GM23338 (cell line): Measurements from ENCODE around the gene MAOB. TPM values are rescaled to one million over a fixed set of nuclear protein-coding genes. Genes with fewer than 3 reads are reported as not detected.

Source experiments
- ATAC-seq: fragments of 200-7000 bp; cut with Tn5 transposase; 3 replicates; pipeline ENCODE4 v1.9.1; 2020
- DNase-seq: peaks from one replicate; pipeline ENCODE4 v3.0.0-alpha.2; 2015; ENCODE audit warnings: low spot score
- H2AFZ ChIP-seq: fragments of 200-600 bp; sonication (generic); 2 replicates; pipeline ENCODE4 v1.8.0; 2016; ENCODE audit warnings: antibody characterized with exemption, mild to moderate bottlenecking, moderate library complexity
- H3F3A ChIP-seq: fragments of 200-600 bp; sonication (generic); replicated peaks from 2 replicates; pipeline ENCODE4 v1.8.0; 2017; ENCODE audit warnings: antibody characterized with exemption, mixed run types, low read depth
- H3K27ac ChIP-seq: fragments of 200-600 bp; sonication (generic); 2 replicates; pipeline ENCODE4 v1.6.1; 2016; ENCODE audit warnings: low read depth
- H3K27me3 ChIP-seq: fragments of 200-600 bp; sonication (generic); 2 replicates; pipeline ENCODE4 v1.8.0; 2016; ENCODE audit warnings: mild to moderate bottlenecking, mixed run types, moderate library complexity; ENCODE audit not compliant: insufficient read depth
- H3K36me3 ChIP-seq: fragments of 200-600 bp; sonication (generic); 2 replicates; pipeline ENCODE4 v1.8.0; 2016; ENCODE audit warnings: mild to moderate bottlenecking; ENCODE audit not compliant: insufficient read depth
- H3K4me1 ChIP-seq: fragments of 200-600 bp; sonication (generic); 2 replicates; pipeline ENCODE4 v1.8.0; 2016; ENCODE audit warnings: mild to moderate bottlenecking, moderate library complexity; ENCODE audit not compliant: insufficient read depth
- H3K4me2 ChIP-seq: fragments of 200-600 bp; sonication (generic); 2 replicates; pipeline ENCODE4 v1.7.1; 2017; ENCODE audit warnings: mixed run types
- H3K4me3 ChIP-seq: fragments of 200-600 bp; sonication (generic); 2 replicates; pipeline ENCODE4 v1.6.1; 2016; ENCODE audit warnings: mixed run types
- H3K79me2 ChIP-seq: fragments of 200-600 bp; sonication (generic); replicated peaks from 2 replicates; pipeline ENCODE4 v1.8.0; 2017; ENCODE audit warnings: mild to moderate bottlenecking; ENCODE audit not compliant: insufficient read depth
- H3K9me2 ChIP-seq: fragments of 200-600 bp; sonication (generic); 2 replicates; pipeline ENCODE4 v1.8.0; 2017; ENCODE audit not compliant: insufficient read depth
- H4K20me1 ChIP-seq: fragments of 200-600 bp; sonication (generic); replicated peaks from 2 replicates; pipeline ENCODE4 v1.8.0; 2017; ENCODE audit warnings: mild to moderate bottlenecking; ENCODE audit not compliant: insufficient read depth
- H3K27ac Mint-ChIP-seq: 2 replicates; pipeline ENCODE4 v1.8.0; 2020; ENCODE audit warnings: inconsistent platforms, mild to moderate bottlenecking, moderate library complexity, mixed read lengths
- H3K27me3 Mint-ChIP-seq: 3 replicates; pipeline ENCODE4 v1.8.0; 2022; ENCODE audit warnings: low read depth, mild to moderate bottlenecking, moderate library complexity, mixed read lengths, inconsistent platforms; ENCODE audit not compliant: insufficient read depth, poor library complexity
- H3K36me3 Mint-ChIP-seq: 3 replicates; pipeline ENCODE4 v1.8.0; 2021; ENCODE audit warnings: low read depth, mild to moderate bottlenecking, inconsistent platforms, moderate library complexity, mixed read lengths
- H3K4me1 Mint-ChIP-seq: 3 replicates; pipeline ENCODE4 v1.8.0; 2020; ENCODE audit warnings: mild to moderate bottlenecking, inconsistent platforms, mixed read lengths
- H3K4me3 Mint-ChIP-seq: 3 replicates; pipeline ENCODE4 v1.8.0; 2021; ENCODE audit warnings: moderate library complexity, mild to moderate bottlenecking, inconsistent platforms, mixed read lengths
- H3K9me3 Mint-ChIP-seq: 3 replicates; pipeline ENCODE4 v1.8.0; 2020; ENCODE audit warnings: moderate library complexity, mild to moderate bottlenecking, inconsistent platforms, mixed read lengths
- CREB1 ChIP-seq: fragments of 250-450 bp; sonication (Bioruptor Pico); IDR thresholded peaks from 2 replicates; pipeline ENCODE4 v1.5.0; 2020; ENCODE audit warnings: low read depth, mild to moderate bottlenecking, moderate library complexity
- EZH2 ChIP-seq: fragments of 200-600 bp; sonication (generic); IDR thresholded peaks from one replicate; pipeline ENCODE4 v1.8.0; 2017; ENCODE audit warnings: antibody characterized with exemption, mild to moderate bottlenecking, low read depth; ENCODE audit not compliant: unreplicated experiment
- EZH2phosphoT487 ChIP-seq: fragments of 200-600 bp; sonication (generic); IDR thresholded peaks from one replicate; pipeline ENCODE4 v1.8.1; 2018; ENCODE audit warnings: antibody characterized with exemption; ENCODE audit not compliant: unreplicated experiment
- JUNB ChIP-seq: IDR thresholded peaks from one replicate; pipeline ENCODE4 v1.6.1; 2016; ENCODE audit warnings: antibody characterized with exemption; ENCODE audit not compliant: unreplicated experiment
- NANOG ChIP-seq: IDR thresholded peaks from 2 replicates; pipeline ENCODE4 v1.6.1; 2016; ENCODE audit warnings: antibody characterized with exemption, borderline replicate concordance
- STAT1 ChIP-seq: IDR thresholded peaks from one replicate; pipeline ENCODE4 v1.6.1; 2016; ENCODE audit warnings: antibody characterized with exemption; ENCODE audit not compliant: unreplicated experiment
- ZNF331 ChIP-seq: fragments of 250-450 bp; sonication (Bioruptor Pico); IDR thresholded peaks from 2 replicates; pipeline ENCODE4 v1.5.0; 2020; ENCODE audit warnings: low read depth, mild to moderate bottlenecking, moderate library complexity
- polyA plus RNA-seq: library from polyadenylated mRNA; unstranded; fragments of >200 nt; fragmentation: Nextera tagmentation; extraction: Ambion mirVana; gene quantifications from 2 replicates; pipeline ENCODE4 v1.2.1, GENCODE V29; 2016
- total RNA-seq: library from RNA; depleted of rRNA; stranded (reverse); fragments of >200 nt; shearing (Covaris generic); gene quantifications from 2 replicates; pipeline ENCODE4 v1.2.3, GENCODE V29; 2014
- TF ChIP-seq, protein P1 (sequence below), 2 experiments: fragments of 200-600 bp in 1 of 2; sonication (generic) in 1 of 2; conservative IDR thresholded peaks; 2 replicates each; pipeline versions ENCODE4 v1.5.1 to v1.6.1; 2016 to 2017; ENCODE audit warnings: antibody characterized with exemption in 2 of 2, low read depth in 2 of 2, mild to moderate bottlenecking in 2 of 2, moderate library complexity in 1 of 2
- TF ChIP-seq, protein P2 (sequence below): fragments of 250-450 bp; sonication (Bioruptor Pico); IDR thresholded peaks from 2 replicates; pipeline ENCODE4 v1.5.0; 2020; ENCODE audit warnings: mild to moderate bottlenecking, moderate library complexity

The MAOB gene
- total and polyA plus RNA-seq, 2 experiments from 2014 or later = 1.0 to 1.3 TPM

DNA sequence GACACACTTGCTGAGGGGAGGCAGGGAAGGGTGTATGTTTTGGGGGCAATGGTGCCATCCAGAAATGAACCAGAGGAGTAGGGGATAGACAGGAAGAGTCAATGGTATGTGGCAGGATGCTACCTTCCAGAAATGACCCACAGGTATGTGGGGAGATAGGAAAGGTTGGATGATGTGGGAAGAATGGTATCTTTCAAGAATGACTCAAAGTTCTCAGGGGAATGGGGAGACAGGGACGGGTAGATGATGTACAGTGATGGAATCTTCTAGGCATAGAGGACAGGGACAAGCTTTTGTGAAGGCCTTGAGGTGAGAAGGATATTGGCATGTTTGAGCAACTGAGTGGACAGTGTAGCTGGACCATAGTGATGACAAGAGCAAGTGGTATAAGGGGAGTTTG, 161.3 kb downstream of the MAOB start:
- Mint-ChIP-seq H3K27ac (no peak overlapping the region), H3K9me3 (no peaks in the 10 kb centered on the region; the same call in 2 of the 3 replicates), H3K36me3 (no peaks in the 10 kb centered on the region; the same call in 2 of the 3 replicates), H3K4me3 (no peak overlapping the region), H3K4me1 (no peaks in the 10 kb centered on the region), H3K27me3 (no peaks in the 10 kb centered on the region)
- no peaks in the 10 kb centered on the region for H3K27me3 ChIP-seq
- TF ChIP-seq EZH2phosphoT487 (no peak), ZNF331 (CRISPR knock-in tag) (no peak), EZH2 (no peak), CREB1 (CRISPR knock-in tag) (no peak), STAT1 (no peak), JUNB (no peak), NANOG (no peak)
- TF ChIP-seq, protein P1, sequence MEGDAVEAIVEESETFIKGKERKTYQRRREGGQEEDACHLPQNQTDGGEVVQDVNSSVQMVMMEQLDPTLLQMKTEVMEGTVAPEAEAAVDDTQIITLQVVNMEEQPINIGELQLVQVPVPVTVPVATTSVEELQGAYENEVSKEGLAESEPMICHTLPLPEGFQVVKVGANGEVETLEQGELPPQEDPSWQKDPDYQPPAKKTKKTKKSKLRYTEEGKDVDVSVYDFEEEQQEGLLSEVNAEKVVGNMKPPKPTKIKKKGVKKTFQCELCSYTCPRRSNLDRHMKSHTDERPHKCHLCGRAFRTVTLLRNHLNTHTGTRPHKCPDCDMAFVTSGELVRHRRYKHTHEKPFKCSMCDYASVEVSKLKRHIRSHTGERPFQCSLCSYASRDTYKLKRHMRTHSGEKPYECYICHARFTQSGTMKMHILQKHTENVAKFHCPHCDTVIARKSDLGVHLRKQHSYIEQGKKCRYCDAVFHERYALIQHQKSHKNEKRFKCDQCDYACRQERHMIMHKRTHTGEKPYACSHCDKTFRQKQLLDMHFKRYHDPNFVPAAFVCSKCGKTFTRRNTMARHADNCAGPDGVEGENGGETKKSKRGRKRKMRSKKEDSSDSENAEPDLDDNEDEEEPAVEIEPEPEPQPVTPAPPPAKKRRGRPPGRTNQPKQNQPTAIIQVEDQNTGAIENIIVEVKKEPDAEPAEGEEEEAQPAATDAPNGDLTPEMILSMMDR (conservative IDR thresholded peaks at IDR 0.05; ENCODE audit: low read depth in 2 of 2) = no peak
- TF ChIP-seq, protein P2, sequence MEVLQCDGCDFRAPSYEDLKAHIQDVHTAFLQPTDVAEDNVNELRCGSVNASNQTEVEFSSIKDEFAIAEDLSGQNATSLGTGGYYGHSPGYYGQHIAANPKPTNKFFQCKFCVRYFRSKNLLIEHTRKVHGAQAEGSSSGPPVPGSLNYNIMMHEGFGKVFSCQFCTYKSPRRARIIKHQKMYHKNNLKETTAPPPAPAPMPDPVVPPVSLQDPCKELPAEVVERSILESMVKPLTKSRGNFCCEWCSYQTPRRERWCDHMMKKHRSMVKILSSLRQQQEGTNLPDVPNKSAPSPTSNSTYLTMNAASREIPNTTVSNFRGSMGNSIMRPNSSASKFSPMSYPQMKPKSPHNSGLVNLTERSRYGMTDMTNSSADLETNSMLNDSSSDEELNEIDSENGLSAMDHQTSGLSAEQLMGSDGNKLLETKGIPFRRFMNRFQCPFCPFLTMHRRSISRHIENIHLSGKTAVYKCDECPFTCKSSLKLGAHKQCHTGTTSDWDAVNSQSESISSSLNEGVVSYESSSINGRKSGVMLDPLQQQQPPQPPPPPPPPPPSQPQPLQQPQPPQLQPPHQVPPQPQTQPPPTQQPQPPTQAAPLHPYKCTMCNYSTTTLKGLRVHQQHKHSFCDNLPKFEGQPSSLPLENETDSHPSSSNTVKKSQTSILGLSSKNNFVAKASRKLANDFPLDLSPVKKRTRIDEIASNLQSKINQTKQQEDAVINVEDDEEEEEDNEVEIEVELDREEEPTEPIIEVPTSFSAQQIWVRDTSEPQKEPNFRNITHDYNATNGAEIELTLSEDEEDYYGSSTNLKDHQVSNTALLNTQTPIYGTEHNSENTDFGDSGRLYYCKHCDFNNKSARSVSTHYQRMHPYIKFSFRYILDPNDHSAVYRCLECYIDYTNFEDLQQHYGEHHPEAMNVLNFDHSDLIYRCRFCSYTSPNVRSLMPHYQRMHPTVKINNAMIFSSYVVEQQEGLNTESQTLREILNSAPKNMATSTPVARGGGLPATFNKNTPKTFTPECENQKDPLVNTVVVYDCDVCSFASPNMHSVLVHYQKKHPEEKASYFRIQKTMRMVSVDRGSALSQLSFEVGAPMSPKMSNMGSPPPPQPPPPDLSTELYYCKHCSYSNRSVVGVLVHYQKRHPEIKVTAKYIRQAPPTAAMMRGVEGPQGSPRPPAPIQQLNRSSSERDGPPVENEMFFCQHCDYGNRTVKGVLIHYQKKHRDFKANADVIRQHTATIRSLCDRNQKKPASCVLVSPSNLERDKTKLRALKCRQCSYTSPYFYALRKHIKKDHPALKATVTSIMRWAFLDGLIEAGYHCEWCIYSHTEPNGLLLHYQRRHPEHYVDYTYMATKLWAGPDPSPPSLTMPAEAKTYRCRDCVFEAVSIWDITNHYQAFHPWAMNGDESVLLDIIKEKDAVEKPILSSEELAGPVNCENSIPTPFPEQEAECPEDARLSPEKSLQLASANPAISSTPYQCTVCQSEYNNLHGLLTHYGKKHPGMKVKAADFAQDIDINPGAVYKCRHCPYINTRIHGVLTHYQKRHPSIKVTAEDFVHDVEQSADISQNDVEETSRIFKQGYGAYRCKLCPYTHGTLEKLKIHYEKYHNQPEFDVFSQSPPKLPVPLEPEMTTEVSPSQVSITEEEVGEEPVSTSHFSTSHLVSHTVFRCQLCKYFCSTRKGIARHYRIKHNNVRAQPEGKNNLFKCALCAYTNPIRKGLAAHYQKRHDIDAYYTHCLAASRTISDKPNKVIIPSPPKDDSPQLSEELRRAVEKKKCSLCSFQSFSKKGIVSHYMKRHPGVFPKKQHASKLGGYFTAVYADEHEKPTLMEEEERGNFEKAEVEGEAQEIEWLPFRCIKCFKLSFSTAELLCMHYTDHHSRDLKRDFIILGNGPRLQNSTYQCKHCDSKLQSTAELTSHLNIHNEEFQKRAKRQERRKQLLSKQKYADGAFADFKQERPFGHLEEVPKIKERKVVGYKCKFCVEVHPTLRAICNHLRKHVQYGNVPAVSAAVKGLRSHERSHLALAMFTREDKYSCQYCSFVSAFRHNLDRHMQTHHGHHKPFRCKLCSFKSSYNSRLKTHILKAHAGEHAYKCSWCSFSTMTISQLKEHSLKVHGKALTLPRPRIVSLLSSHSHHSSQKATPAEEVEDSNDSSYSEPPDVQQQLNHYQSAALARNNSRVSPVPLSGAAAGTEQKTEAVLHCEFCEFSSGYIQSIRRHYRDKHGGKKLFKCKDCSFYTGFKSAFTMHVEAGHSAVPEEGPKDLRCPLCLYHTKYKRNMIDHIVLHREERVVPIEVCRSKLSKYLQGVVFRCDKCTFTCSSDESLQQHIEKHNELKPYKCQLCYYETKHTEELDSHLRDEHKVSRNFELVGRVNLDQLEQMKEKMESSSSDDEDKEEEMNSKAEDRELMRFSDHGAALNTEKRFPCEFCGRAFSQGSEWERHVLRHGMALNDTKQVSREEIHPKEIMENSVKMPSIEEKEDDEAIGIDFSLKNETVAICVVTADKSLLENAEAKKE (CRISPR knock-in tag) = no peak
- no peak overlapping the region for H3K4me2 ChIP-seq
- no peak overlapping the region for H2AFZ ChIP-seq
- DNase-seq (no peak), ATAC-seq (no peak)
- no peaks in the 10 kb centered on the region for H3K4me1 ChIP-seq
- H3K9me2 ChIP-seq = no peaks in the 10 kb centered on the region
- H3F3A ChIP-seq = no peaks in the 10 kb centered on the region
- H3K36me3 ChIP-seq = no peaks in the 10 kb centered on the region
- H4K20me1 ChIP-seq = no peaks in the 10 kb centered on the region
- H3K27ac ChIP-seq = no peak overlapping the region
- H3K4me3 ChIP-seq = no peak overlapping the region
- no peaks in the 10 kb centered on the region for H3K79me2 ChIP-seq
